ENCODE results near the gene FCN3.
"Not testable (repeated sequence)": the region's sequence is repeated elsewhere in the genome, so short reads cannot be mapped to it uniquely, and the experiment has no call there.

The FCN3 gene

GRCh38 chr1:27374362-27375086 lies at the start of gene FCN3:
Gene FCN3, minus strand, starts transcription at chr1:27374824. Its CDS starts 6 bp downstream, at chr1:27374818.
- no peak within 1 kb of the TSS for H3K4me3 ChIP-seq (ENCODE audit: low read depth, low read length)

GRCh38 chr1:27423709-27424108 lies 49.1 kb upstream of the FCN3 start:
- H3K4me3 ChIP-seq (ENCODE audit: low read depth, low read length) = no peak overlapping the region

GRCh38 chr1:27418326-27419185 lies 43.9 kb upstream of the FCN3 start:
- no peak overlapping the region for H3K4me3 ChIP-seq (ENCODE audit: low read depth, low read length)

DNA sequence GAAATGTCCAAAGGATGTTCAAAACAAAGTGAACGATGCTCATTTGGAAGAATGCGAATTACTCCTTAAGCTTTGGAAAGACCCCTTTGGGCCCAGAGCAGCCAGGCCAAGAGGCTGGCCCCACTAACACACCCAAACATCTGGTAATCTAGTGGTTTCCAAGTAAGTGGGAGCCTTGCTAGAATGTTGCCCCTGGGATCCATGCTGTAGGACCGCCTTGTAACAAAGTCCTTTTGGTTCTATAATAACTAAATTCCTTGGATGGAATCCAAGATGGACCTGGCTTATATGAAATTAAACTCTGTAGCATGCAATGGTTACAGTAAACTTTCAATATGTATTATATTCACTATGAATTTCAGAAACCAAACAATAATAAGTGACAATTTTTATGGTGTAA lies 43.1 kb upstream of the FCN3 start:
- no peak overlapping the region for H3K4me3 ChIP-seq (ENCODE audit: low read depth, low read length)

DNA sequence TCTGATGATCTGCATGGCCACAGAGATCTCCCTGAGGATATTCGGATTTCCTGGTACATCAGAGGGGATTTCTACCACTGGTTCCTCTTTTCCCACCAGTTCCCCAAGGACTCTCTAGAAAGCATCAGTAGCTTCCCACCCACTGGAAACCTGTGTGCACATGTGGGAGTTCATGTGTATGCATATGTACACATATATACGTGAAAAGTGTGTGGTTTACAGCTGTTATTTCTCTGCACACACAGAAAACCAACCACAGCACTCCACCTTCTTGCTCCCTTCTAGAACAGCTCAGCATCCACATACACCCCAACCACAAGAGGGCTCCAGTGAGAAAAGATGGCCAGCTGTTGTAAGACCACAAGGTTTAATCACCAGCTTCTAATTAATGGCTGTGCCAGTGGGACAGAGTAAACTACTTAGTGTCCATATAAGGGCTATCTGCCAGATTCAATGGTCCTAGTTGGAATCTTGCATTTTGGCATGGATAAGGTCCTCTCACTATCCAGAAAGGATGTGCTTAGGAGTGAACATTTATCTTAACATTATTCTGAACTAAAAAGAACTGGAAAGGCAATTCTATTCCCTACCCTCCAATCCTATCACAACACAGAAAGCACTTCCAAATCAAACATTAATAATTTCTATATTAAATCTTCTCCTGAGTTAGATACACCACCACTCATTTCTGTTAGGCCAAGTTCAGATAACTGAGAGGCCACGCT lies 41.9 kb upstream of the FCN3 start:
- H3K4me3 ChIP-seq (ENCODE audit: low read depth, low read length) = no peak overlapping the region

- no peak overlapping the region for H3K4me3 ChIP-seq (ENCODE audit: low read depth, low read length)
Observed at GRCh38 chr1:27414091-27414490, 39.5 kb upstream of the FCN3 start.

DNA sequence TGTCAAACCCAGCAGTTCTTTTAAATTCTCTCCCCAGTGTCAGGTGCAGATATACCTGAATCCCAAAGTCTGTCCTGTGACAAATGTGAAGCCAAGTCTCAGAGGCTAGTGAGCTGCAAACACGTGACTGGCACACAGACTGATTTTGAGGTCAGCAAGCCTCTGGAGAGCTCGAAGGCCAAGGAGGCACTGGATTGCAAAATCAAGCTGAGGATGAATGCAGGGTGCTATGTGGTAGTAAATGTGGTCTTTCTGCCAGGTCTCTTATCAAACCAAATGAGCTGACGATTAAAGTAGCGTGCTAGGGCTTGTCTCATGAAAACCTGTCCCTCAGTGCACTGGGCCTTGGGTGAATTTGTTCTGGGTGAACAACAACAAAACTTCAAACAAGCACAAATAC lies 38.4 kb upstream of the FCN3 start:
- H3K4me3 ChIP-seq (ENCODE audit: low read depth, low read length) = no peak overlapping the region

DNA sequence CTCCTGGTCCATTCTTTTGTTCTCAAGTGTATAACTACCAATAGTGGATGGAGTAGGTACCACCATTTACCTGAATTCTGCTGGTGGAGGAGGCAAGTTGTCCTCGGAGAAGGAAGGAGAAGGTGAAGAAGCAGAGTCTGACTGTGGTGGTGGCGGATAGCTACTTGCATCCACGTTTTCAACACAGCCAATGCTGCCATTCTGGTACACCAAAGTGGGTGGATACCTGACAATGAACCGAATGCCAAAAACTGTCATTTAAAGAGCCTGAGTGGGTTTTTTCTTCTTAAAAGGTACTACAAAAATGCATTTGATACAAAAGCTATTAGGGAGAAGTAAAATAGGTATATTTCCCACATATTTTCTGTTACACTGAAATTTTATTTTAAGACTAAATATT lies 37.9 kb upstream of the FCN3 start:
- no peak overlapping the region for H3K4me3 ChIP-seq (ENCODE audit: low read depth, low read length)

GRCh38 chr1:27410709-27411108 lies 36.1 kb upstream of the FCN3 start:
- no peak overlapping the region for H3K4me3 ChIP-seq (ENCODE audit: low read depth, low read length)

- no peak overlapping the region for H3K4me3 ChIP-seq (ENCODE audit: low read depth, low read length)
Observed at GRCh38 chr1:27409669-27410068, 35.0 kb upstream of the FCN3 start.

DNA sequence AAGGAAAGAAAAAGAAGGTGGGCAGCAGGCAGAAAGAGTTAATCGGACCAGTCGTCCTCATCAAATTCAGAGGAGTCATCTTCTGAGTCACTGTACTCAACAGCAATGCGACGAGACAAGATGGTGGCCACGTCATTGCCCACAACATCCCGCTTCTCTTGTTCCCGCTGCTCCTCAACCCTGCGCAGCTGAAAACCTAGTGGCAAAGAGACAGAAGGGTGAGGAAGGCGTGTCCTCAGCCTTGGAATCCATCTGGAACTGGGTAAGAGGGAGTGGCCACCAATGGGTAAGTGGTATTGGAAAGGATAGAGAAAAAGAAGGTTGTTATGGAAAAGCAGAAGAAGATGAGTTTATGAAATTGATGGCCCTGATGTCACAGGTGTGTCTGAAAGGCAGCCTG lies 33.5 kb upstream of the FCN3 start:
- no peak overlapping the region for H3K4me3 ChIP-seq (ENCODE audit: low read depth, low read length)

DNA sequence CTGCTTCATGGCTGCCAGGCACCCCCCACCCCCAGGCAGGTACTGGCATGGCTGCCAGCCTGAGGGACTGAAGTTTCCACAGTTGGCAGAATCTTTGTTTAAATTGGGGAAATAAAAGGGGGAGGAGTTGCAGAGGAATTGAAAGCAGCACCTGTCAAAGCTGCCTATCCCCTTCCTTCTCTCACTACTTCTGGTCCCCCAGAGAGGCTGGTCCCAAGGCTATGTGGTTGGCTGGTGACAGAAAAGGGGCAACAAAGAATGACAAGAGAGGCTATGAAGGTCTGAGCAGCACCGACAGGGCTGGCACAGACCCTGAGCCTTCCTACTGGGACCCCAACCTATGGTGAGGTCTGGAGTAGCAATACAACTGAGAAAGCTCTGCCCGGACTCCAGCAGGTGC lies 32.2 kb upstream of the FCN3 start:
- not testable (repeated sequence) for H3K4me3 ChIP-seq (ENCODE audit: low read depth, low read length)

DNA sequence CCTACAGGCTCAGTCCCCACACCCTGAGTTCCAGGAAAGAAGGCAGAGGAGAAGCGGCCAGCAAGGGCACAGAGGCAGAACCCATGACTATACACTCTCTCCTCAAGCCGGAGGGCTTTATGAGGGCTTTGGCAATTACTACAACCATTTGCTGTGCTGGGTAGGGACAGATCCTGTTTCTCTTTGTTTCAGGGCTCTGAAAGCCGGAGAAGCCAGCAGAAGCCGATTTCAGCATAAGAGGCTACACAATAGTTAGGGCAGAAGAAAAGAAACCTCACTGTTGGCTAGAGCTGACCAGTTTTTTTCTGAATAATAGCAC lies 31.7 kb upstream of the FCN3 start:
- no peak overlapping the region for H3K4me3 ChIP-seq (ENCODE audit: low read depth, low read length)

DNA sequence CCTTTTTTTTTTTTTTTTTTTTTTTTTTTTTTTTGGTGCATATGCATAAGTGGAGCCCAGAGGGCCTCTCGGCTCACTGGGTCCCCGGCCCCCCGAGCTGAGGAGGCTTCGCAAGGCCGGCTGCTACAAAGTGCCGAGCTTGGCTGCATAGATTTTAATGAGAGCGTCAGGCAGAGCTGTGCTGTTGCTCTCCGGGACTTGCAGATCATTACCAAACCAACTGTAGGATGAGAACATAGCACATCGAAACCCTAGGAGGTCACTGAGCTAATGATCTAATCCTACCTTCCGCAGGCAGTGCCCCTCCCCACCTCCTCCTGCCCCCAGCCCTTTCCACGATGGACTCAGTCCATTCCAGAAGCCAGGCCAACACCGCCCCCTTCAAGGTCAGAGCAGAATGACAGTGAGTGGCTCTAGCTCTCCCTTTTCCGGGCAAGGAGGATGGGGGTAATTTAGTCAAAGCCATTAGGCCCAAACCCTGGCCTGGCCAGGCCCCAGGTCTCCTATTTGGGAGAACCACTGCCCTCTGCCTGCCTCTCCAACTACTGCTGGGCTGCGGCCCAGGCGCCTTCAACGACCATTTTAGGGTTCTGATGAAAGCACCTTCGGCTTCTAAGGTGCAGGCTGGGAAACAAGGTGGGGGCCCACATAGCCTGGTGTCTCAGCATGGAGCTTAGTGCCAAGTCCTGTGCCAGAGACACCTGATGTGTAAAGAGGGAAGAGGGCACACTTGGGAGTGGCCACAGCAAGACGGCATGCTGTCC lies 31.2 kb upstream of the FCN3 start:
- not testable (repeated sequence) for H3K4me3 ChIP-seq (ENCODE audit: low read depth, low read length)

DNA sequence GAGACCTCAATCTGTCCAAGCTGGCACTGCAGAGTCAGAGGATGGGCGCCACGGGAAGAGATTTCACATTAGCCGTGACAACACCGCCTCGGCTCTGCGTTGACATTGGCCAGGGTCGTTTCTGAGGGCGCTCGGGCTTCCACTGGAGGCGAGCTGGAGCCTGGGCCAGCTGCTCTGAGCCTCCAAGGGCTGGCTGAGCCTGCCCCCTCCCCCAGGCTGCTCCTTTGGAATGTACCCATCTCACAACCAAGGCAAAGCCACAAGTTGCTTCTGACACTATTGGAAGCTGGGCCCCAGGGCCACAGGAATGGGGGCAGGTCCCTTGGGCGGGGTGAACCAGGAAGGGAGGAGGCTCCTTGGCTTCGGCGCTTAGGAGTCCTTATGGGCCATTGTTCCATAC lies 30.4 kb upstream of the FCN3 start:
- no peak overlapping the region for H3K4me3 ChIP-seq (ENCODE audit: low read depth, low read length)

DNA sequence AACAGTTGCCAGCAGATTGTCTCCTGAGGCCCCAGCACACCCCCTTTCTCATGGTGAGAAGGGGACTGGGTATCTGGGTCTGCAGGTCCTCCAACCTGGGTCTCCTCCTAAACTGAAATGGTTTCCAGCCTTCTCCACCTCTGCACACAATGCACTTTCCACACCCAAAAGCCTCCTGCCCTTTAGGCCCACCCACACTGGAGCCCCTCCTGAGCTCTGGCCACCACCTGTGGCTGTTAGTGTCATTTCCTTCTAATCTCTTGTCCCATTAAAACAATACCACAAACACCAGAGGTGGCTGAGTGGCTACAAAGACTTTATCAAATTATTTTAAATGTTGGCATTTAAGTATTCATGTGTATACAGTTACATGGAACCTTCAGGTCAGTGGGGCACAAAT lies 29.3 kb upstream of the FCN3 start:
- no peak overlapping the region for H3K4me3 ChIP-seq (ENCODE audit: low read depth, low read length)

GRCh38 chr1:27403065-27403726 lies 28.6 kb upstream of the FCN3 start:
- no peak overlapping the region for H3K4me3 ChIP-seq (ENCODE audit: low read depth, low read length)

DNA sequence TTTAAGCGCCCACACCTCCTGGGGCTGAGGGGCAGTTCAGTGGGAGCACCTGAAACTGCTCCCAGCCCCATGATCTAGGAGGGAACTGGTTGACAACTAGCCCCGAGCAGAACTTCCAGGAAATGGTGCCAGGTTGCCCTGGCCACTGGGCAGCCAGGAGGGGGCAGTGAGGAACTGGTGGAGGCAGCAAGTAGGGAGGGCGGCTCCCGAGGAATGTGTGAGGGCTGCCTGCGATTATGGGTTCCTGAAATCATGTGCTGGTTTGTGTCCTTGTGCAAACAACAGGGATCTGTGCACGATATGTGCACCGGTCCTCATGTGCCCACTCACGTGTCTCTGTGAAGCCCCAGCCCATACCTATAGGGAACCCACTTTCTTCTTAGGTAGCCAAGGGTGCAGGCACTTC lies 27.7 kb upstream of the FCN3 start:
- H3K4me3 ChIP-seq (ENCODE audit: low read depth, low read length) = no peak overlapping the region

DNA sequence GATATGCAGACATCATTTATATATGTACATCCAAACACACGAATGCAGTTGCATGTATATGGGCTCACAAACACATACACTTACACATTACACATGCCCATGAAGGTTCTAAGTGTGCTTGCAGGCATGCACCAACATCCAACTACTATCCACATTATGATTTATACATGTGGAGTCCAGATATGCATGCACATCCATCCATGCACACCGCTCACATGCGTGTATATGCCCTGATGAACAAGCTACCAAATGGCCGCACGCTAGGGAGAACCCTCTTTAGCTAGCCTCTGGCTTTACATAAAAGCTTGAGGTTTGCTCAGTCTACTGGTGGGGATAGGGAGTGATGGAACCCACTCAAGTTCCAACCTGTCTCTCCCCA lies 26.3 kb upstream of the FCN3 start:
- no peak overlapping the region for H3K4me3 ChIP-seq (ENCODE audit: low read depth, low read length)

DNA sequence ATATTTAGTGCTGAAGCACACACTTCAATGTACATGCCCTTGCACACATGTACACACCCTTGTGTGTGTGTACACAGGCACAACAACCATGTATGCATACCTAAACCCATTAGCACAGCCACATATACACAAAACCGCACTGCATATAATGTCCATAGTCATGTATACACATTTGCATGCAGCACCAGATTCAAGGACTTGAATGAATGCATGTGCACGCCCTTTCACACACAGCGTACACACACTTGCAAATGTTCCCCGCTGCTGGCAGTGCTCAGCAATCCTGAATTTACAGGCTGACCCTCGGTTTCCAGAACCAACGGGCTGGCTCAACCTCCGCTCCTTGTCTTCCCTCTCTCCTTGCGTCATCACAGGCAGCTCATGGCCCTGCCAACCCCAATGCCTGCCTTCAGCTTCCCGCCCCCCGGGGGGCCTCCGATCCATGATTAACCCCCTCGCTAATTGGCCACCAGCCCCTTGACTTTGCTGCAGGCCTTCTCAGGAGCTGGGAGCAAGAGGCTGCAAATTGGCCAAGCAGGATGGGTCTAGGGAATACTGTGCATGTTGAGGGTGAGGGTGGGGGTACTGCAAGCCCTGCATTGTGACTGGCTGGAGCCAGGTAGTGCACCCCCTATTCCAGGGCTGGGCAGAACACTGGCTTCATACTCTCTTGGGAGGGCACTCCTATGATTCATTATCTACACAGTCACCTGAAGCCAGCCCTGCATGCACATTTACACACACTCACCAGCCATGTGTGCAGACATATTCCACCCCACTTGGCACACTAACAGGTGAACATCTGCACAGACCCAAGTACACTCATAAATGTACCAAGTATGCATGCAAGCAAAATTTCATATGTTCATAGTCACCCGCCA lies 25.7 kb upstream of the FCN3 start:
- no peak overlapping the region for H3K4me3 ChIP-seq (ENCODE audit: low read depth, low read length)
